ENCODE results near the gene CPNE5. TPM values are rescaled to one million over a fixed set of nuclear protein-coding genes. Genes with fewer than 3 reads are reported as not detected.

Gene CPNE5
- total RNA-seq, 1 experiment from 2014 or later = 0.37 TPM

GRCh38 chr6:36743032-36743431 lies 96.2 kb downstream of the CPNE5 start:
- no peak for DNase-seq
- H3K27ac ChIP-seq = no peak overlapping the region
- H3K9me2 ChIP-seq (ENCODE audit: insufficient read depth) = no peaks in the 10 kb centered on the region
- no peaks in the 10 kb centered on the region for H3K79me2 ChIP-seq (ENCODE audit: low read depth)
- H3K27me3 ChIP-seq (ENCODE audit: insufficient read depth, low read depth) = no peaks in the 10 kb centered on the region
- no peaks in the 10 kb centered on the region for H3F3A ChIP-seq (ENCODE audit: insufficient read depth, low read depth)
- no peak overlapping the region for H3K4me3 ChIP-seq
- no peaks in the 10 kb centered on the region for H3K36me3 ChIP-seq (ENCODE audit: low read depth)
- intact Hi-C loops (cut with micrococcal nuclease; ENCODE audit: unreplicated experiment) = no loop called here
- peaks cover 10% of the 10 kb centered on the region for H3K4me1 ChIP-seq (replicated peaks; ENCODE audit: insufficient read depth)
- CTCF ChIA-PET = no interaction called here
- no TSS peak for BruUV-seq (replicated peaks)
- no peak overlapping the region for H3K4me2 ChIP-seq
- POLR2A ChIA-PET (ENCODE audit: unreplicated experiment) = no interaction called here
- TF ChIP-seq CTCF (conservative IDR thresholded peaks at IDR 0.05) (no peak), EZH2 (IDR thresholded peaks at IDR 0.05; ENCODE audit: low read depth) (no peak)
- no peaks in the 10 kb centered on the region for H4K20me1 ChIP-seq (ENCODE audit: insufficient read depth)
- no peaks in the 10 kb centered on the region for H3K9me3 ChIP-seq (ENCODE audit: insufficient read depth, low read depth)
- H2AFZ ChIP-seq = no peak overlapping the region

- CTCF ChIA-PET = no interaction called here
- intact Hi-C loops (cut with micrococcal nuclease; ENCODE audit: unreplicated experiment) = no loop called here
Measured at GRCh38 chr6:36742146-36742545, 97.1 kb downstream of the CPNE5 start.

GRCh38 chr6:36740818-36741179 lies 98.4 kb downstream of the CPNE5 start:
- intact Hi-C loops (cut with micrococcal nuclease; ENCODE audit: unreplicated experiment) = no loop called here
- POLR2A ChIA-PET (ENCODE audit: unreplicated experiment) = no interaction called here

More at GRCh38 chr6:36742146-36742545, 97.1 kb downstream of the CPNE5 start:
- no peak for DNase-seq
- Histone ChIP-seq H3K4me1 (replicated peaks; ENCODE audit: insufficient read depth) (peaks cover 10% of the 10 kb centered on the region), H3K9me3 (ENCODE audit: insufficient read depth, low read depth) (no peaks in the 10 kb centered on the region), H4K20me1 (ENCODE audit: insufficient read depth) (no peaks in the 10 kb centered on the region), H3K27ac (no peak overlapping the region), H3F3A (ENCODE audit: insufficient read depth, low read depth) (no peaks in the 10 kb centered on the region), H3K9me2 (ENCODE audit: insufficient read depth) (no peaks in the 10 kb centered on the region), H3K36me3 (ENCODE audit: low read depth) (no peaks in the 10 kb centered on the region), H3K4me3 (no peak overlapping the region), H3K4me2 (no peak overlapping the region), H3K27me3 (ENCODE audit: insufficient read depth, low read depth) (no peaks in the 10 kb centered on the region), H3K79me2 (ENCODE audit: low read depth) (no peaks in the 10 kb centered on the region), H2AFZ (no peak overlapping the region)
- POLR2A ChIA-PET (ENCODE audit: unreplicated experiment) = no interaction called here
- TF ChIP-seq EZH2 (IDR thresholded peaks at IDR 0.05; ENCODE audit: low read depth) = no peak
- TF ChIP-seq CTCF (conservative IDR thresholded peaks at IDR 0.05) = no peak
- no TSS peak for BruUV-seq (replicated peaks)

More at GRCh38 chr6:36740818-36741179, 98.4 kb downstream of the CPNE5 start:
- Histone ChIP-seq H3K9me2 (ENCODE audit: insufficient read depth) (no peaks in the 10 kb centered on the region), H3K9me3 (ENCODE audit: insufficient read depth, low read depth) (no peaks in the 10 kb centered on the region), H3K36me3 (ENCODE audit: low read depth) (no peaks in the 10 kb centered on the region), H3K4me2 (no peak overlapping the region), H4K20me1 (ENCODE audit: insufficient read depth) (no peaks in the 10 kb centered on the region), H2AFZ (no peak overlapping the region), H3K4me1 (replicated peaks; ENCODE audit: insufficient read depth) (peaks cover 10% of the 10 kb centered on the region), H3K4me3 (no peak overlapping the region), H3K79me2 (ENCODE audit: low read depth) (no peaks in the 10 kb centered on the region), H3F3A (ENCODE audit: insufficient read depth, low read depth) (no peaks in the 10 kb centered on the region), H3K27ac (no peak overlapping the region), H3K27me3 (ENCODE audit: insufficient read depth, low read depth) (no peaks in the 10 kb centered on the region)
- no peak for DNase-seq
- TF ChIP-seq EZH2 (IDR thresholded peaks at IDR 0.05; ENCODE audit: low read depth) (no peak), CTCF (conservative IDR thresholded peaks at IDR 0.05) (no peak)
- no TSS peak for BruUV-seq (replicated peaks)
- CTCF ChIA-PET = no interaction called here

Data from PC-9 (cell line).